GM20000 (cell line): ENCODE results near the gene ALG3.
"Not testable (repeated sequence)": the region's sequence is repeated elsewhere in the genome, so short reads cannot be mapped to it uniquely, and the experiment has no call there.

Source experiments
- DNase-seq: peaks from one replicate; pipeline ENCODE4 v3.0.0; 2012; ENCODE audit warnings: low spot score
- TF ChIP-seq, protein P1 (sequence below): IDR thresholded peaks from 2 replicates; pipeline ENCODE4 v1.5.1; 2012; ENCODE audit warnings: mild to moderate bottlenecking, control low read depth; ENCODE audit errors: extremely low read depth, missing control alignments

The ALG3 gene

DNA sequence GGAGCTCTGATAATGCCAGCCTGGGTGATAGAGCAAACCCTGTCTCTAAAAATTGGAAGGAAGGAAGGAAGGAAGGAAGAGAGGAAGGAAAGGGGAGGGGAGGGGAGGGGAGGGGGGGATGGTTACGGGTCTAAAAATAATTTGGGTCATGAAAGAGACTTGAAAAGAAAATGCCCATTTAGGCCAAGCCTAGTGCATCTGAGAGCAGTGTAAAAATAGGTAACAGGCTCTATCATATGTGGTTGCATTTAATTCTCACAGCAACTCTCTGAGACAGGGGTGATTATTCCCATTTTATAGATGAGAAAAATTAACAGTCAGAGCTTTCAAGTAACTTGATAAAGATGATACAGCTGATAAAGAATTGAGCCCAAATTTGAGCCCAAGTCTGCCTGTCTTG is 23.5 kb upstream of the ALG3 start:
- TF ChIP-seq, protein P1, sequence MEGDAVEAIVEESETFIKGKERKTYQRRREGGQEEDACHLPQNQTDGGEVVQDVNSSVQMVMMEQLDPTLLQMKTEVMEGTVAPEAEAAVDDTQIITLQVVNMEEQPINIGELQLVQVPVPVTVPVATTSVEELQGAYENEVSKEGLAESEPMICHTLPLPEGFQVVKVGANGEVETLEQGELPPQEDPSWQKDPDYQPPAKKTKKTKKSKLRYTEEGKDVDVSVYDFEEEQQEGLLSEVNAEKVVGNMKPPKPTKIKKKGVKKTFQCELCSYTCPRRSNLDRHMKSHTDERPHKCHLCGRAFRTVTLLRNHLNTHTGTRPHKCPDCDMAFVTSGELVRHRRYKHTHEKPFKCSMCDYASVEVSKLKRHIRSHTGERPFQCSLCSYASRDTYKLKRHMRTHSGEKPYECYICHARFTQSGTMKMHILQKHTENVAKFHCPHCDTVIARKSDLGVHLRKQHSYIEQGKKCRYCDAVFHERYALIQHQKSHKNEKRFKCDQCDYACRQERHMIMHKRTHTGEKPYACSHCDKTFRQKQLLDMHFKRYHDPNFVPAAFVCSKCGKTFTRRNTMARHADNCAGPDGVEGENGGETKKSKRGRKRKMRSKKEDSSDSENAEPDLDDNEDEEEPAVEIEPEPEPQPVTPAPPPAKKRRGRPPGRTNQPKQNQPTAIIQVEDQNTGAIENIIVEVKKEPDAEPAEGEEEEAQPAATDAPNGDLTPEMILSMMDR = no peak
- DNase-seq = no peak

DNA sequence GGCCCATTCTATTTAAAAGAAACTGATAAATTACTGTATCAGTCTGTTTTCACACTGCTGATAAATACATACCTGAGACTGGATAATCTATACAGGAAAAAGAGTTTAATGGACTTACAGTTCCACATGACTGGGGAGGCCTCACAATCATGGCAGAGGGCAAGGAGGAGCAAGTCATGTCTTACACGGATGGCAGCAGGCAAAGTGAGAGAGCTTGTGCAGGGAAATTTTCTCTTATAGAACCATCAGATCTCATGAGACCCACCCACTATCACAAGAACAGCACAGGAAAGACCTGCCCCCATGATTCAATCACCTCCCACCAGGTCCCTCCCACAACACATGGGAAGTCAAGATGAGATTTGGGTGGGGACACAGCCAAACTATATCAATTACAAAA is 18.5 kb upstream of the ALG3 start:
- DNase-seq = not testable (repeated sequence)

DNA sequence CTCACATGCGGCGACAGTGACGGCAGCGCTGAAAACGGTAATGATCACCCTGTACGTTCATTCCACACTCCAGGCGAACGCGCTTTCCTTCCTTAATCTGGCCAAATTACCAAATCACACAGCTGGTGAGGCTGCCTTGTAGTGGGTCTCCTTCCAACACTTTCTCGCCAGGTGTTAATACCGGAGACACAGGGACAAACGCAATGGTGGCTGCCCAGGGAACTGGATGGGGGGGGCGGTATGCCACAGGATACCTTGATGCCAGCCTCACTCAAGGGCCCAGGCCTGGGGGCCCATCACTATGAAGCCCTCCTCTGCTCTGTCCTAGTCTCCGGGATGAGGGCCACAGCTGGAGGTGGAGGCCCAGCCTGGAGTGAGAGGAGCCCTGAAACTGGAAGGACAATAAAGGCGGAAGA is 14.0 kb upstream of the ALG3 start:
- TF ChIP-seq, protein P1 = no peak
- DNase-seq = no peak

DNA sequence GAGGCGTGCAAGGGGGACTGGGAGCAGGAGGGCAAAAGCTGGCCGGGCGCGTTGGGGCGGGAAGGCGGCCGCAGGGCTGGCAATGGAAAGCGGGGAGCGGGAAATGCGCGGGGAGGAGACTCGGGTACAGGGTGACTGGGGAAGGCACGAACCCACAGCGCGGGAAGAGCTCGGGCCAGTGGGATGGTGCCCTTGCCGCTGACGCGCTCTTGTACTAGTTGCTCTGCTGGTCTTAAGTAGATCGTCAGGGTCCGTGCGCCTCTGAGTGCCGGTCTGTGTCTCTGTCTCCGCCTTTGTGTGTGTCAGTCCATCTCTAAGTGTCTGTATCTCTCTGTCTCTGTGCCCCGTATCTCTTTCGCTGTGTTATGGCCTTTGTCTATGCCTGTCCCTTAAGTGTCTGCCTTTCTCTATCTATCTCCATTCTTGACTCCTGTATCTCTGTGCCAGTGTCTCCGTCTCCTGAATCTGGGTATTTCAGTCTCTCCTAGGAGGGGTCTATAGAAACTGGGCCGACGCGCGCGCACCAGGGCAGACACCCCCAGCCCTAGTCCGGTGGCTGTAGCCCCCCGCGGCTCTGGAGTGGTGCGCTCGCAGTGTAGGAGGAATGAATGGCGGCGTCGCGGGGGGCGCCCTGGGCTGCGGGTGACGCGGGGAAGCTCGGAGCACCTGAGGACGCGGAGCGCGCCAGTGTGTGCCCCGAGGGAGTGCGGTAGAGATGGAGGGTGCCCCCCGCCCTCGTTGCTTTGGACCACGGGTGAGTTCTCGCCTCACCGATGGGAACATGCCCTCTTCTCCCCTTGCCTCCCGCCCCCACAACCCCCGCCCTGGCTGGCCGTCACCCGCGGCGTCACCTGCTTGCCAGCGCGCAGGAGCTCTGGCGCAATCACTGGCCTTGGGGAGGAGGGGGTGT is 13.3 kb upstream of the ALG3 start:
- peak; percentile 65 for DNase-seq
- TF ChIP-seq, protein P1 = no peak

DNA sequence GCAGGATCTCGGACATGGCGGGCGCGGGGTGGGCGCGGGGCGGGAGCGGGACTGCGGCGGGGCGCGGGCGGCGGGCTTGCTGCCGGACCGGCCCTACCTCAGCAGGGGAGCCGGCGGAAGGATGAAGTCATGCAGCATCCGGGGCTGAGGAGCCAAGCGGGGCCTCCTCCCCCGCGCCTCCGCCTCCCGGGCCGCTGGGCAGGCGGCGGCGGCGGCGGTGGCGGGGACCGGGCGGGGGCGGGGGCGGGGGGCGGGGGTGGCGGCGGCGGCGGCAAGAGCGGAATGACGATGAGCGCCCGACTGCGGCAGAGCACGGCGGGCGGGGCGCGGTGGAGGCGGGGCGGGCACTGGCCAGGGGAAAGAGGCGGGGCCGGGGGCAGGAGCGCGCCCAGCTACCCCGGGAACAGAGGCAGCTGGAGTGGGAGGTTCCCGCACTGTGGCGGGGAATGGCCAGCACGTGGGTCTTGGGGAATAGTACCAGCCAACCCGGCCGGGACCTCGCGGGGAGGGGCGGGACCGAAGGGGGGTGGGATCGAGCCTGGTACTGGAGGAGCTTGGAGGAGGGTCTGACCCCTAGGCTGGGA is 12.6 kb upstream of the ALG3 start, which contains the start of gene CAMK2N2:
CAMK2N2 (minus strand) TSS at position 284 of the 584 bp plus-strand sequence; CDS start at position 16, 268 bp downstream.
- peak; percentile 91 for DNase-seq
- TF ChIP-seq, protein P1 = no peak

DNA sequence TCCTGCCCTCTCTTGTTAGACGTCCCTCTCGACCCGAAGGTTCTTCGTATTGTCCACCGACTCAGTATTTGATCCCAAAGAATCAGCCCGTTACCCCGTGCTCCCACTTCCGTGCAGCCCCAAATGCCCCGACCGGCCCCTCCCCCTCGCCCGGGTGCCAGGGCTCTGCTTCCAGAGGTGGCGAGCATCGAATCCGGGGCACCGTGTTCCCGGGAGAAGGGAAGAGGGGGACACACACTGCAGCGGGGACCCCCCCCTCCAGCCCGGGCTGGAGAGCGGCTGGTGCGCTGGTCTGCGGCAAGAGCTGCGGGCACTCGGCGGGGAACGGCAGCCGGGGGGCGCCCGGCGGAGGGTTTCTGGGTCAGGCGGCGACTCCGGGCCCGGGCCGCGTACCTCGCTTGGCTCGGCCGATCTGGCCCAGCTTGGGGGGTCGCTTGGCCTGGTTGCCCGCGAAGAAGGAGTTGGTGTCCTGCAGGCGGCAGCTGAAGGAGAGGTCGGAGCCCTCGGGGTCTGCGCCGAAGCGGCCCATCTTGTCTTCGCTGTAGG is 12.0 kb upstream of the ALG3 start:
- TF ChIP-seq, protein P1 = no peak

DNA sequence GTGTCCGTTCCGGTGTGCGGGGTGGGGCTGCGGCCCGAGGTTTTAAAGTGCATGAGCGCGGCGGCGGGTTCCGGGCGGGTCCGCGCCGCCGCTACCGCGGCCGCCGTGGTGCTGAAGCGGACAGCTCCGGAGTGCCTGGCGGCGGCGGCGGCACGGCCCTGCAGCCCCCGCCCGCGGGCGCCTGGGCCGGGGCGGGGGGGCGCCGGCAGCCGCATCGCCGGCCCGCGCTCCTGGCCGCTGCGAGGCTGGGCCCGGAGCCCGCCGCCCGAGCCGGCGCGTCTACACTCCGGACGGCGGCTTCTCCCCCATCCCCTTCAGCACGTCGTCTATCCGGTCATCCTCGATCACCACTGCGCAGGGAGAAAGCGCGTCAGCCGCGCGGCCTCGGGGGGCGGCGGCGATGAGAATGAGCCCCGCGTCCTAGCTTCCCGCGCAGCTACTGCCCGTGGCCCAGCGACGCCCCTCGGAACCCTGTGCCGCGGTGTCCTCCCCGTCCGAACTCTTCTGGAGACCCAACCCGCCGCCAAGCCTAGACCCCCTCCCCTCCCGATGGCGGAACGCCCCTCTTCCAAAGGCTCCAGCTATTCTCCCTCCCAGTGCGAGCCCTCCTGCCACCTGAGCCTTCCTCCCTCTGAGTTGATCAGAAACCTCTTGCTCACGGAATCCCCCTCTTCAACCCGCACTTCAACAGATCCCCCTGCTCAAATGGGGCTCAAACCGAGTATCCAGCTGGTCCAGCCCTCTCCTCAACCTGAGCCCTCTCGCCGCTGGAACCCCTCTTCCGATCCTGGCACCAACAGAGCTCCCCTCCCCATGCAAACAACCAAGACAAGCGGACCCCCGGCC is 11.3 kb upstream of the ALG3 start:
- TF ChIP-seq, protein P1 = no peak
- DNase-seq = peak; percentile 86

More for the DNA sequence above, 12.0 kb upstream of the ALG3 start:
- peak; percentile 58 for DNase-seq
